Upper lobe of left lung (tissue), 6 donors: ENCODE results near the gene PRPF40B. TPM values are rescaled to one million over a fixed set of nuclear protein-coding genes. Genes with fewer than 3 reads are reported as not detected.

Experiments used
- ATAC-seq, 2 donors: fragments of 200-7000 bp; cut with Tn5 transposase; one replicate each; pipeline ENCODE4 v1.9.1; 2022; ENCODE audit warnings: mild to moderate bottlenecking in 2 of 2, moderate library complexity in 2 of 2; ENCODE audit not compliant: low FRiP score in 2 of 2
- DNase-seq, 2 donors: peaks; one replicate each; pipeline ENCODE4 v3.0.0-alpha.2; 2019 to 2020
- H3K27ac ChIP-seq, 4 donors: fragments of 200-600 bp; sonication (generic); one replicate each; pipeline ENCODE4 v1.5.1; 2016 to 2019
- H3K27me3 ChIP-seq, 4 donors: fragments of 200-600 bp; sonication (generic); one replicate each; pipeline ENCODE4 v1.5.1; 2017 to 2019
- H3K36me3 ChIP-seq, 4 donors: fragments of 200-600 bp; sonication (generic); one replicate each; pipeline ENCODE4 v1.5.1; 2016 to 2019
- H3K4me1 ChIP-seq, 4 donors: fragments of 200-600 bp; sonication (generic); one replicate each; pipeline ENCODE4 v1.5.1; 2018 to 2019
- H3K4me3 ChIP-seq, 4 donors: fragments of 200-600 bp; sonication (generic); one replicate each; pipeline ENCODE4 v1.5.1; 2017 to 2019; ENCODE audit warnings: mild to moderate bottlenecking in 2 of 4, moderate library complexity in 1 of 4
- H3K9me3 ChIP-seq, 4 donors: fragments of 200-600 bp; sonication (generic); one replicate each; pipeline ENCODE4 v1.5.1; 2018 to 2019
- CTCF ChIP-seq, 6 experiments: fragments of 450-650 bp in 4 of 6; fragments of 200-600 bp in 2 of 6; sonication (generic) in 2 of 6; IDR thresholded peaks; one replicate each; pipeline ENCODE4 v1.5.1; 2016 to 2019; ENCODE audit warnings: antibody characterized with exemption in 6 of 6
- EP300 ChIP-seq, 4 donors: sonication (generic); formaldehyde crosslinking; IDR thresholded peaks; one replicate each; pipeline ENCODE4 v1.5.1; 2017; ENCODE audit warnings: antibody characterized with exemption in 4 of 4, control low read depth in 2 of 4
- POLR2A ChIP-seq, 4 donors: fragments of 450-650 bp; IDR thresholded peaks; one replicate each; pipeline ENCODE4 v1.5.1; 2016 to 2017; ENCODE audit warnings: antibody characterized with exemption in 4 of 4, mild to moderate bottlenecking in 2 of 4
- POLR2AphosphoS5 ChIP-seq, 2 donors: sonication (generic); formaldehyde crosslinking; IDR thresholded peaks; one replicate each; pipeline ENCODE4 v1.5.1; 2017; ENCODE audit warnings: antibody characterized with exemption in 2 of 2
- WGBS, 2 donors: methylation state at CpG; one replicate each; pipeline ENCODE4 v1.1.5; 2017 to 2018; 5-methylcytosine and 5-hydroxymethylcytosine counted together
- total RNA-seq, 6 donors: library from RNA; depleted of rRNA in 4 of 6; stranded (reverse); fragments of >200 nt in 4 of 6; gene quantifications; one replicate each; pipeline versions ENCODE4 v1.1.0 to v1.2.1, GENCODE V29; 2016 to 2021
- donor health status: DM: no; HTN: no; CAD: no; lungs with moderate emphysema.
- donor health status: DM: no; HTN: yes; CAD: no; lungs with severe emphysema.

Gene PRPF40B
- total RNA-seq, 6 donors from 2014 or later: 10.8 to 63.9 (median 16.9) TPM

- TF ChIP-seq POLR2A (IDR thresholded peaks at IDR 0.05) (no peak), POLR2AphosphoS5 (IDR thresholded peaks at IDR 0.05) (no peak), EP300 (IDR thresholded peaks at IDR 0.05) (no peak), CTCF (IDR thresholded peaks at IDR 0.05) (no peak)
- 88 to 99% methylated on average over 5 of the region's 6 CpGs for WGBS, 2 donors
- Histone ChIP-seq H3K9me3 (no peaks in the 10 kb centered on the region), H3K4me1 (peaks cover under 1 to 2% (median 1%) of the 10 kb centered on the region in 4 donors), H3K27me3 (no peaks in the 10 kb centered on the region), H3K36me3 (peaks cover 0 to 18% (median 2%) of the 10 kb centered on the region in 4 donors), H3K27ac (no peak overlapping the region), H3K4me3 (no peak overlapping the region)
- ATAC-seq (no peak), DNase-seq (no peak)
These were observed 8.1 kb downstream of the PRPF40B start for GRCh38 chr12:49631336-49631907.

GRCh38 chr12:49632401-49632800 is 9.0 kb downstream of the PRPF40B start:
- Histone ChIP-seq H3K27ac (no peak overlapping the region), H3K4me3 (no peak overlapping the region), H3K36me3 (peaks cover 0 to 18% (median 3%) of the 10 kb centered on the region in 4 donors), H3K27me3 (no peaks in the 10 kb centered on the region), H3K4me1 (peaks cover 9 to 12% (median 10%) of the 10 kb centered on the region in 4 donors), H3K9me3 (no peaks in the 10 kb centered on the region)
- no peak for DNase-seq
- TF ChIP-seq CTCF (IDR thresholded peaks at IDR 0.05) (no peak), POLR2A (IDR thresholded peaks at IDR 0.05) (no peak), EP300 (IDR thresholded peaks at IDR 0.05) (no peak), POLR2AphosphoS5 (IDR thresholded peaks at IDR 0.05) (no peak)
- WGBS, 2 donors: 96 to 100% methylated on average over 3 to 9 of the region's 9 CpGs
- ATAC-seq: no peak

- DNase-seq (no peak), ATAC-seq (no peak)
- 96% methylated on average over 4 to 8 of the region's 8 CpGs for WGBS, 2 donors
- no peak overlapping the region for H3K4me3 ChIP-seq
- TF ChIP-seq CTCF (IDR thresholded peaks at IDR 0.05) (no peak), POLR2AphosphoS5 (IDR thresholded peaks at IDR 0.05) (no peak), POLR2A (IDR thresholded peaks at IDR 0.05) (no peak)
- no peak overlapping the region for H3K27ac ChIP-seq
- H3K36me3 ChIP-seq: peaks cover 0 to 18% (median 5%) of the 10 kb centered on the region in 4 donors
- no peaks in the 10 kb centered on the region for H3K27me3 ChIP-seq
- no peaks in the 10 kb centered on the region for H3K9me3 ChIP-seq
- H3K4me1 ChIP-seq: peaks cover 9 to 15% (median 13%) of the 10 kb centered on the region in 4 donors
These were observed 9.8 kb downstream of the PRPF40B start for GRCh38 chr12:49632986-49633702.

- H3K4me3 ChIP-seq: no peak overlapping the region
- H3K27me3 ChIP-seq: no peaks in the 10 kb centered on the region
- H3K36me3 ChIP-seq: peaks cover 0 to 18% (median 6%) of the 10 kb centered on the region in 4 donors
- no peak for TF ChIP-seq POLR2A (IDR thresholded peaks at IDR 0.05)
- ATAC-seq (no peak), DNase-seq (no peak)
- H3K9me3 ChIP-seq: no peaks in the 10 kb centered on the region
- peaks cover 9 to 15% (median 13%) of the 10 kb centered on the region in 4 donors for H3K4me1 ChIP-seq
- no peak overlapping the region for H3K27ac ChIP-seq
- WGBS, 2 donors: 94% methylated on average over 2 of the region's 2 CpGs
These were observed 10.5 kb downstream of the PRPF40B start for GRCh38 chr12:49633703-49634345.

GRCh38 chr12:49635036-49635435 is 11.7 kb downstream of the PRPF40B start:
- TF ChIP-seq POLR2A (IDR thresholded peaks at IDR 0.05) (no peak), POLR2AphosphoS5 (IDR thresholded peaks at IDR 0.05) (no peak), EP300 (IDR thresholded peaks at IDR 0.05) (no peak), CTCF (IDR thresholded peaks at IDR 0.05) (no peak)
- Histone ChIP-seq H3K9me3 (no peaks in the 10 kb centered on the region), H3K27me3 (no peaks in the 10 kb centered on the region), H3K4me1 (peaks cover 9 to 15% (median 13%) of the 10 kb centered on the region in 4 donors), H3K27ac (no peak overlapping the region), H3K36me3 (peaks cover 0 to 18% (median 6%) of the 10 kb centered on the region in 4 donors), H3K4me3 (no peak overlapping the region)
- ATAC-seq (no peak), DNase-seq (no peak)
- WGBS, 2 donors: 83 to 92% methylated on average over 9 of the region's 9 CpGs
